Measurements from ENCODE around the gene PTTG1IP2.

DNA sequence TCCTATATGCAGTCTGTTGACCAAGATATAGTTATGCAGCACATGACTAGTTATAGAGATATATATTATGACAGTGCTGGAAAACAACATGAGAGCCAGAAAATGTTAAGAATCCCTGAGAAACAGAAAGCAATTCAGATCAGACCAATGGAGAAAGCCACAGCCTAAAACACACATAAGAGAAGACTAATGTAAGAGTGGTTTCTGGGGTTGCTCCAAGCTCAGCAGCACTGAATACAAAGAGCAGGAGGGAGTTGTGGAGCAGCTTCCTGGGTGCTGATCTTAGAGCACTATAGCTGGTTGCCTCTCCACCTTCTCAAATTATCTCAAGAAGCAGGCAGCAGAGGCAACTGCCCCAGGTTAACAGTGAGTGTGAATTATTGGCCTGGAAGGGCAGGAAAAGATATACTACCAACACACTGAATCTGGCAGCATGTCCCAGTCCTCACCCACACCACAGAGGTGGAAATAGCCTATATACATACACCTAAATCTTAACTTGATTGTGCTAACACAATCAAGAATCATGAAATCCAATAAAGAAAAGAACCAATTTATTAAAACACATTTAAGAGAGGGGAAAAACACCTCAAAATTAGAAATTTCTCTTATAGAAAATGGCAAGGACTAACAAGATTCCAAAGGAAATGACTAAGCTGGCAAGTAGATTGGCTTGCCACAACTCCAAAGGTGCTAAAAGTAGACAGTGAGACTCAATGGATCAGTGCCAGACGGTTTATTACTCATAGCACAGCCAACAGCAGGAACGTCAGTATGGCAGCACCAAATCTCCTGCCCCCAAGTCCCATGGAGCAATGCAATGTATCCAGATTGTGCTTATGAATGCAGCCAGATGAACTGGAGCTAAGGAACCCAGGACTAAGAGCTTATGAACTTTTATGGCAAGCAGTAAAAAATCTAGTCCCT is 5.1 kb downstream of the PTTG1IP2 start:
- TF ChIP-seq, protein P1, sequence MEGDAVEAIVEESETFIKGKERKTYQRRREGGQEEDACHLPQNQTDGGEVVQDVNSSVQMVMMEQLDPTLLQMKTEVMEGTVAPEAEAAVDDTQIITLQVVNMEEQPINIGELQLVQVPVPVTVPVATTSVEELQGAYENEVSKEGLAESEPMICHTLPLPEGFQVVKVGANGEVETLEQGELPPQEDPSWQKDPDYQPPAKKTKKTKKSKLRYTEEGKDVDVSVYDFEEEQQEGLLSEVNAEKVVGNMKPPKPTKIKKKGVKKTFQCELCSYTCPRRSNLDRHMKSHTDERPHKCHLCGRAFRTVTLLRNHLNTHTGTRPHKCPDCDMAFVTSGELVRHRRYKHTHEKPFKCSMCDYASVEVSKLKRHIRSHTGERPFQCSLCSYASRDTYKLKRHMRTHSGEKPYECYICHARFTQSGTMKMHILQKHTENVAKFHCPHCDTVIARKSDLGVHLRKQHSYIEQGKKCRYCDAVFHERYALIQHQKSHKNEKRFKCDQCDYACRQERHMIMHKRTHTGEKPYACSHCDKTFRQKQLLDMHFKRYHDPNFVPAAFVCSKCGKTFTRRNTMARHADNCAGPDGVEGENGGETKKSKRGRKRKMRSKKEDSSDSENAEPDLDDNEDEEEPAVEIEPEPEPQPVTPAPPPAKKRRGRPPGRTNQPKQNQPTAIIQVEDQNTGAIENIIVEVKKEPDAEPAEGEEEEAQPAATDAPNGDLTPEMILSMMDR (IDR thresholded peaks at IDR 0.05; ENCODE audit: low read depth, low read length) = no peak
- TF ChIP-seq POLR2A (IDR thresholded peaks at IDR 0.05; ENCODE audit: extremely low read depth, insufficient read length) (no peak), MYC (IDR thresholded peaks at IDR 0.05; ENCODE audit: low read depth, low read length) (no peak)

Measured in NB4 (cell line).